ENCODE results near the gene SLC16A12. TPM values are rescaled to one million over a fixed set of nuclear protein-coding genes. Genes with fewer than 3 reads are reported as not detected.
"Not testable (repeated sequence)": the region's sequence is repeated elsewhere in the genome, so short reads cannot be mapped to it uniquely, and the experiment has no call there.

SLC16A12 gene
- polyA plus RNA-seq, 6 donors from 2014 or later = not detected

GRCh38 chr10:89556600-89556999, 21.2 kb upstream of the SLC16A12 start:
- H3K4me1 Mint-ChIP-seq = no peaks in the 10 kb centered on the region
- no peaks in the 10 kb centered on the region for H3K36me3 Mint-ChIP-seq
- no peak overlapping the region for H3K4me3 Mint-ChIP-seq

GRCh38 chr10:89555688-89556445, 20.5 kb upstream of the SLC16A12 start:
- Mint-ChIP-seq H3K4me1 (no peaks in the 10 kb centered on the region), H3K4me3 (no peak overlapping the region), H3K27me3 (peaks cover 9 to 19% (median 17%) of the 10 kb centered on the region in 3 donors), H3K9me3 (no peaks in the 10 kb centered on the region), H3K27ac (no peak overlapping the region), H3K36me3 (no peaks in the 10 kb centered on the region)
- DNase-seq = no peak
- ATAC-seq (ENCODE audit: low read depth in 2 of 2) = no peak

More at GRCh38 chr10:89556600-89556999, 21.2 kb upstream of the SLC16A12 start:
- no peak for DNase-seq
- Mint-ChIP-seq H3K27ac (no peak overlapping the region), H3K9me3 (no peaks in the 10 kb centered on the region), H3K27me3 (peaks cover 9 to 15% (median 14%) of the 10 kb centered on the region in 3 donors)
- no peak for ATAC-seq (ENCODE audit: low read depth in 2 of 2)

- H3K27ac Mint-ChIP-seq = peak overlapping the region in 1 of 6 donors; percentile 5
- ATAC-seq (ENCODE audit: low read depth in 2 of 2) (no peak), DNase-seq (no peak)
- peaks cover 9 to 25% (median 23%) of the 10 kb centered on the region in 3 donors for H3K27me3 Mint-ChIP-seq
- no peak overlapping the region for H3K4me3 Mint-ChIP-seq
- H3K36me3 Mint-ChIP-seq = no peaks in the 10 kb centered on the region
- no peaks in the 10 kb centered on the region for H3K9me3 Mint-ChIP-seq
- H3K4me1 Mint-ChIP-seq = no peaks in the 10 kb centered on the region
Measured at GRCh38 chr10:89554433-89554832, 19.0 kb upstream of the SLC16A12 start.

- ATAC-seq (ENCODE audit: low read depth in 2 of 2) = no peak
- Mint-ChIP-seq H3K4me3 (no peak overlapping the region), H3K27ac (no peak overlapping the region), H3K4me1 (no peaks in the 10 kb centered on the region), H3K9me3 (no peaks in the 10 kb centered on the region), H3K27me3 (peaks cover 2 to 23% (median 19%) of the 10 kb centered on the region in 3 donors), H3K36me3 (no peaks in the 10 kb centered on the region)
- no peak for DNase-seq
Measured at GRCh38 chr10:89553064-89553734, 17.8 kb upstream of the SLC16A12 start.

- Mint-ChIP-seq H3K4me1 (no peaks in the 10 kb centered on the region), H3K9me3 (no peaks in the 10 kb centered on the region), H3K27ac (no peak overlapping the region), H3K4me3 (no peak overlapping the region), H3K36me3 (no peaks in the 10 kb centered on the region), H3K27me3 (peaks cover 5 to 17% (median 12%) of the 10 kb centered on the region in 3 donors)
- DNase-seq (no peak), ATAC-seq (ENCODE audit: low read depth in 2 of 2) (no peak)
Measured at GRCh38 chr10:89552213-89552612, 16.8 kb upstream of the SLC16A12 start.

- H3K27ac Mint-ChIP-seq = no peak overlapping the region
- H3K9me3 Mint-ChIP-seq = peaks cover 0 to 9% (median 6%) of the 10 kb centered on the region in 7 donors
- no peak for ATAC-seq (ENCODE audit: low read depth in 2 of 2)
- no peaks in the 10 kb centered on the region for H3K4me1 Mint-ChIP-seq
- no peak overlapping the region for H3K4me3 Mint-ChIP-seq
- DNase-seq = no peak
- no peaks in the 10 kb centered on the region for H3K36me3 Mint-ChIP-seq
- H3K27me3 Mint-ChIP-seq = peaks cover 5 to 17% (median 9%) of the 10 kb centered on the region in 3 donors
Measured at GRCh38 chr10:89550509-89550908, 15.1 kb upstream of the SLC16A12 start.

- peaks cover 5 to 17% (median 9%) of the 10 kb centered on the region in 3 donors for H3K27me3 Mint-ChIP-seq
- ATAC-seq (ENCODE audit: low read depth in 2 of 2) (no peak), DNase-seq (no peak)
- H3K9me3 Mint-ChIP-seq = peaks cover 0 to 11% (median 7%) of the 10 kb centered on the region in 7 donors
- H3K4me1 Mint-ChIP-seq = no peaks in the 10 kb centered on the region
- H3K27ac Mint-ChIP-seq = no peak overlapping the region
- H3K4me3 Mint-ChIP-seq = no peak overlapping the region
- H3K36me3 Mint-ChIP-seq = no peaks in the 10 kb centered on the region
Measured at GRCh38 chr10:89549510-89549909, 14.1 kb upstream of the SLC16A12 start.

GRCh38 chr10:89548673-89549072, 13.3 kb upstream of the SLC16A12 start:
- Mint-ChIP-seq H3K27me3 (peaks cover 5 to 17% (median 9%) of the 10 kb centered on the region in 3 donors), H3K4me3 (no peak overlapping the region), H3K9me3 (peaks cover 0 to 11% (median 7%) of the 10 kb centered on the region in 7 donors), H3K27ac (peak overlapping the region in 1 of 6 donors; percentile 6), H3K4me1 (no peaks in the 10 kb centered on the region), H3K36me3 (no peaks in the 10 kb centered on the region)
- DNase-seq (no peak), ATAC-seq (ENCODE audit: low read depth in 2 of 2) (no peak)

- H3K4me3 Mint-ChIP-seq = no peak overlapping the region
- no peaks in the 10 kb centered on the region for H3K36me3 Mint-ChIP-seq
- H3K27me3 Mint-ChIP-seq = peaks cover 5 to 17% (median 12%) of the 10 kb centered on the region in 3 donors
- no peak overlapping the region for H3K27ac Mint-ChIP-seq
- ATAC-seq (ENCODE audit: low read depth in 2 of 2) = no peak
- H3K4me1 Mint-ChIP-seq = no peaks in the 10 kb centered on the region
- peaks cover 0 to 11% (median 7%) of the 10 kb centered on the region in 7 donors for H3K9me3 Mint-ChIP-seq
- no peak for DNase-seq
Measured at GRCh38 chr10:89547853-89548513, 12.6 kb upstream of the SLC16A12 start.

- peaks cover 11 to 21% (median 16%) of the 10 kb centered on the region in 3 donors for H3K27me3 Mint-ChIP-seq
Measured at GRCh38 chr10:89546651-89547050, 11.3 kb upstream of the SLC16A12 start.

GRCh38 chr10:89543841-89544240, 8.4 kb upstream of the SLC16A12 start:
- Mint-ChIP-seq H3K4me3 (no peak overlapping the region), H3K27ac (no peak overlapping the region), H3K9me3 (peaks cover 0 to 11% (median 7%) of the 10 kb centered on the region in 7 donors), H3K36me3 (no peaks in the 10 kb centered on the region), H3K27me3 (peaks cover 26 to 33% (median 30%) of the 10 kb centered on the region in 3 donors), H3K4me1 (peaks cover 0 to 1% (median 0%) of the 10 kb centered on the region in 3 donors)
- ATAC-seq (ENCODE audit: low read depth in 2 of 2) = no peak
- no peak for DNase-seq

More at GRCh38 chr10:89546651-89547050, 11.3 kb upstream of the SLC16A12 start:
- DNase-seq; H3K27ac Mint-ChIP-seq; H3K4me1 Mint-ChIP-seq; H3K4me3 Mint-ChIP-seq; ATAC-seq (ENCODE audit: low read depth in 2 of 2); H3K36me3 Mint-ChIP-seq: not testable (repeated sequence)
- peaks cover 0 to 11% (median 7%) of the 10 kb centered on the region in 7 donors for H3K9me3 Mint-ChIP-seq

- DNase-seq = no peak
- Mint-ChIP-seq H3K4me1 (peaks cover 0 to 5% (median 0%) of the 10 kb centered on the region in 3 donors), H3K9me3 (peaks cover 0 to 3% (median 2%) of the 10 kb centered on the region in 7 donors), H3K4me3 (no peak overlapping the region), H3K27ac (no peak overlapping the region), H3K27me3 (peaks cover 45 to 53% (median 46%) of the 10 kb centered on the region in 3 donors), H3K36me3 (no peaks in the 10 kb centered on the region)
- no peak for ATAC-seq (ENCODE audit: low read depth in 2 of 2)
Measured at GRCh38 chr10:89540420-89540949, 5.1 kb upstream of the SLC16A12 start.

GRCh38 chr10:89537364-89537763, 2.0 kb upstream of the SLC16A12 start:
- H3K4me3 Mint-ChIP-seq = peak overlapping the region in 1 of 8 donors; percentile 30
- H3K4me1 Mint-ChIP-seq = peaks cover 4 to 15% (median 5%) of the 10 kb centered on the region in 3 donors
- H3K9me3 Mint-ChIP-seq = peaks cover 0 to 4% (median 0%) of the 10 kb centered on the region in 7 donors
- no peaks in the 10 kb centered on the region for H3K36me3 Mint-ChIP-seq
- no peak overlapping the region for H3K27ac Mint-ChIP-seq
- ATAC-seq (ENCODE audit: low read depth in 2 of 2) (no peak), DNase-seq (no peak)
- H3K27me3 Mint-ChIP-seq = peaks cover 63 to 69% (median 64%) of the 10 kb centered on the region in 3 donors

All from naive B cell (primary cell).